HG02973 (cell line): Measurements from ENCODE around the gene ENOX1.
"Not testable (repeated sequence)": the region's sequence is repeated elsewhere in the genome, so short reads cannot be mapped to it uniquely, and the experiment has no call there.

Experiments
- ATAC-seq: cut with Tn5 transposase; IDR thresholded peaks from one replicate; pipeline ENCODE4 v1.9.1; 2021; ENCODE audit warnings: moderate library complexity; ENCODE audit not compliant: unreplicated experiment

The ENOX1 gene

DNA sequence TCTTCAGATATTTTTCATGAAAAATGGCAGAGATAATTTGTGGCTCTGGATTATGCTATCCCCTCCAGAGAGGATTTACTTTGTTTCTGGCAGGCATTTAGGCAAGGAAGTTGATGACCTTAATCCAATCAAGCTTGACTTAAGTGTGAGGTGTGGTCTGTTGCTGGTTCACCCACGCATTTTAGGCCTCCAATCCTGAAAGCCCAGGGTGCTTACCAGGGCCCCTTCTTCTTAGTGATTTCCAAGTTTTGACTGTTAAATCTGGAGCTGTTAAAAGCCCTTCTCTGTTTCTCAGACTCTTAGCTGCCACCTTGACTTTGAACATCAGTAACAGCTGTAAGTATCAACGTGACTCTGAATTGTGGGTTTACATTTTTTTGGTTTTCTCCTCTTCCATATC, 601.5 kb downstream of the ENOX1 start:
- ATAC-seq, result no peak

DNA sequence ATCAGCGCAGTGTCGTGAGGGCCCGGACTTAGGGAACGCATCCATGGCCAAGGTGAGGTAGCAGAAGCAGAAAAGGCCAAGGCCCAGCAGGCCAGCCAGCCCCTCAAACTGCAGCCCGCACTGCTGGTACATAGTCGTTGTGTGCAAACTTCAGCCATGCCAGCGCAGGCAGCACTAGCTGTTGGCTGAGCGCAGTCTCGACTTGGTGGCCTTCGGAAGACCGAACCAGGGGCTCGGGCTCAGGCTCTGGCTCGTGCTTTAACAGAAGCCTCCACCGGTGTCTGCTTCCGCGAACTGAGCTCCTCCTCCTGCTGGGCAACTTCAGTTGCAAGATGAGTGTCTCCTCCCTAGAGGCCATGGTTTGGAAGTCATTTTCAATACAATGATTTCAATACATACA, 605.9 kb downstream of the ENOX1 start:
- no peak for ATAC-seq

DNA sequence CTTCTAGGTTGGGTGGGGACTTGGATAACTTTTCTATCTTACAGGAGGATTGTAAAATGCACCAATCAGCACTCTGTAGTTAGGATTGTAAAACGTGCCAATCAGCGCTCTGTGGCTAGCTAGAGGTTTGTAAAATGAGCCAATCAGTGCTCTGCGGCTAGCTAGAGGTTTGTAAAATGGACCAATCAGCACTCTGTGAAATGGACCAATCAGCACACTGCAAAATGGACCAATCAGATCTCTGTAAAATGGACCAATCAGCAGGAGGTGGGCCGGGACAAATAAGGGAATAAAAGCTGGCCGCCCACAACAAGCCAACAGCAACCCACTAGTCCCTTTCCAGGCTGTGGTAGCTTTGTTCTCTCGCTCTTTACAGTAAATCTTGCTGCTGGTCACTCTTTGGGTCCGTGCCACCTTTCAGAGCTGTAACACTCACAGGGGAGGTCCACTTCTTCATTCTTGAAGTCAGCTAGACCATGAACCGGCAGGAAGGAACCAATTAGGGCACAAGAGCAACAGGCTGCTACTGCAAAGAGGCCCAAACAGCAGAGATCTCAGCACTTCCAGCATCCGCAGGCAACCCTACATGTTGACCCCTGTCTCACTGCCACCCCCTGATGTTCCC, 606.6 kb downstream of the ENOX1 start:
- ATAC-seq, result no peak

DNA sequence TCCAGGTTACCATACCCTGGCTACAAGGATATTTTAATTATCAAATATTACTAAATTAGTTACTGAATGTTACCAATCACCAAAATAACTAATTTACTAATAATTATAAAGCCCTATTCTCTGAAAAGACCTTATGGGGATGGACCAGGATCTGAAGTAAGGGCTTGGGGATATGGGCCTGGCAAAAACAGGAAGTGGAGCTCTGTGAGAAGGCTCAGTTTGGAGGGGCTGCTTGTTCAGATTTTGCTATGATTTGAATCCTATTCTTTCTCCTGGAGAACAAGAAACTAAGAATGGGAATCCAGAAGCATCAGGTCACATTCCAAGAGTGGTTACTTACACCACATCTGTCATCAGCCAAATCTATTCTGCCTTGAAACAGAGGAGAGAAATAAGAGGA, 615.3 kb downstream of the ENOX1 start:
- ATAC-seq, result no peak

DNA sequence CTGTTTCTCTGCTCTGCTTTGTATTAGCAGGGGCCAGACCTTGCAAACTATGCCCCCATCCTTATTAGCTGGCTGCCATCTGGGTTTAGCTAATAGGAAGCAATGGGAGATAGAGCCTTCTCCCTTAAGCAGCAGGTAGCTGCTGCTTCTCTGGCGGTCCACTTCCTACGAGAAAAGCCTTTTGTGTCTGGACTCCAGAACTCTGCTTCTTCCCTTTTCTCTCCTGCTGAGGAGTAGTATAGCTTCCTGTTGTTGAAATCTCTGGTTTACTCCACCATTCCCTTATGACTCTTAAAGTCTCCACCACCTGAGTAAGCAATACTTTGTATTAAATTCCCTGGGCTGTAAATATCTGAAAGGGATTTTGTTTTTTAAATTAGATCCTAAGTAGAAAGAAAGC, 616.3 kb downstream of the ENOX1 start:
- ATAC-seq, result no peak

DNA sequence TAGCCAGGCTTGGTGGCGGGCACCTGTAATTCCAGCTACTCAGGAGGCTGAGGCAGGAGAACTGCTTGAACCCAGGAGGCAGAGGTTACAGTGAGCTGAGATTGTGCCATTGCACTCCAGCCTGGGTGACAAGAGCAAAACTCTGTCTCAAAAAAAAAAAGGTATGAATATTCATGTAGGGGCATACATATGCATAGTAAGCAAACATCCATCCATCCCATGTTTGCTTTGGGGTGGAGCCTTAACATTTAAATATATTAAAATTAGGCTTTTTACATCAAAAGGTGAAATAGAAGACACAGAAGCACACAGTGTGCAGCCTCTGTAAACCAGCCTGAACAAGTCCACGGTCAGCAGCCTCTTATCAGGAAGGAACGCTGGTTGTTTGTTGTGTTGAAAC, 618.3 kb downstream of the ENOX1 start:
- not testable (repeated sequence) for ATAC-seq

DNA sequence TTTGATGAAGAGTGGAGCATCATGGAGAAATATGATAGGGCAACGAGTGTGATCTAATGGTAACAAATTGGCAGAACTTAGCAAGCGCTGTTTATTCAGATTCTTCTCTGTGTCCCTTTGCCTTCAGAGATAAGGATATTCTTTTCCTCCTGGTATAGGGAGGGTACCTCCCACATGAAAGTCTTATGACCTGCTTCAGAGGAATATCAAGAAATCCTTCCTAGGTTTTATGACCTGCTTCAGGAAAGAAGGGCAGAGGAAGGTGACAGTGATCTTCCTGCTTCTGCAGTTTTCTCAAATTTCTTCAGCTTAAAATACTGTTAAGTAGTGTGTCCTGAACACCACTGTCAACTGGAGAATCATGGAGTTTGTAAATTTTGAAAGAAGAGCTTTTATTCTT, 619.0 kb downstream of the ENOX1 start:
- no peak for ATAC-seq

DNA sequence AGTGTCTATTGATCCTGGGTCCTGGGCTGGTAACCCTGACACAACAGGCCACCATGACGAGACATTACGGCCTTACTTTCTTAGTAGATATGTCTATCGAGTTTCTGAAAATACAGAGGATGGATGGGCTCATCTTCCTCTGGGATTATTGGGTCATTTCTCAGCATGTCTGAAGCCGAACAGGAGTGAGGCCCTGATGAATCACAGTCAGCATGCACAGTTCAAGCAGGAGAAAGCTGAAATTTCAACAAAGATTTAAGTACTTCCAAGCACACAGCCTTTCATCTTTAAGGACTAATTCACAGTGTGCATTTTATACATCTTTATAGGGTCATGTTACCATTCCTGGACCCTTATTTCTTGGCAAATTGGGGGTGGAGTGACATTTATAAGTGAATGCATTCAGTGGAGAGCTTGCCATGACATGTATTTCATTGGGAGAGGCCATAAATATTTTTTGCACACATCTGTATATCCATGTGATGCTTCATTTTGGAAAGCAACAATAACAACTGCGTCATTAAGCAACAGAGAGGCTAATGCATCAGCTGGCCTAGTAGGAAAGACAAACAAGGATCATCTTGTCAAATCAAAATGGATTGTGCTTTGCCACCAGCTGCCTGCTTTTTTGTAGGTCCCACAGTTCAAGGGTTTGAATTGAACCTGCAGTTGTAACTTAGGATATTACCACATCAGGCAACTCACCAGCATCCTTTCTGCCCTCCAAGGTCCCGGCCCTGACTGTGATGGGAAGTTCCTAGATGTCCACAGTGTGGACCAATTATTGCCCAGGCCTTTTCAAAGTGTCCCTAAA, 619.9 kb downstream of the ENOX1 start:
- no peak for ATAC-seq
